WTC11 (cell line): ENCODE results near the gene RBM38.

ENCODE experiments used
- ATF1 ChIP-seq: sonication (generic); formaldehyde crosslinking; IDR thresholded peaks from 2 replicates; pipeline ENCODE4 v1.8.1; 2023; ENCODE audit warnings: mild to moderate bottlenecking, moderate library complexity, missing genetic modification reagents
- ATF2 ChIP-seq: sonication (generic); formaldehyde crosslinking; IDR thresholded peaks from 2 replicates; pipeline ENCODE4 v1.8.1; 2022; ENCODE audit warnings: low read depth, missing genetic modification reagents, borderline replicate concordance
- CBFB ChIP-seq: sonication (generic); formaldehyde crosslinking; IDR thresholded peaks from 2 replicates; pipeline ENCODE4 v1.8.1; 2022; ENCODE audit warnings: mild to moderate bottlenecking, low read depth, missing genetic modification reagents
- CREB1 ChIP-seq: sonication (generic); formaldehyde crosslinking; IDR thresholded peaks from 2 replicates; pipeline ENCODE4 v1.8.0; 2023; ENCODE audit warnings: mild to moderate bottlenecking, missing genetic modification reagents
- CTCF ChIP-seq: fragments of 200-600 bp; IDR thresholded peaks from 2 replicates; pipeline ENCODE4 v1.8.0; 2022; ENCODE audit warnings: antibody characterized with exemption
- ELF4 ChIP-seq: sonication (generic); formaldehyde crosslinking; IDR thresholded peaks from 2 replicates; pipeline ENCODE4 v1.8.1; 2022; ENCODE audit warnings: low read depth, mild to moderate bottlenecking, moderate library complexity, missing genetic modification reagents
- FOXJ3 ChIP-seq: sonication (generic); formaldehyde crosslinking; IDR thresholded peaks from 2 replicates; pipeline ENCODE4 v1.9.0; 2021; ENCODE audit warnings: missing genetic modification reagents, mild to moderate bottlenecking, borderline replicate concordance
- FOXP1 ChIP-seq: sonication (generic); formaldehyde crosslinking; IDR thresholded peaks from 2 replicates; pipeline ENCODE4 v1.8.0; 2022; ENCODE audit warnings: missing genetic modification reagents, mild to moderate bottlenecking, moderate library complexity, borderline replicate concordance
- MAX ChIP-seq: sonication (generic); formaldehyde crosslinking; IDR thresholded peaks from 2 replicates; pipeline ENCODE4 v1.8.0; 2022; ENCODE audit warnings: mild to moderate bottlenecking, missing genetic modification reagents
- NR1H2 ChIP-seq: sonication (generic); formaldehyde crosslinking; IDR thresholded peaks from 2 replicates; pipeline ENCODE4 v1.9.0; 2021; ENCODE audit warnings: mild to moderate bottlenecking, moderate library complexity, missing genetic modification reagents
- RELA ChIP-seq: sonication (generic); formaldehyde crosslinking; IDR thresholded peaks from 2 replicates; pipeline ENCODE4 v1.8.1; 2022; ENCODE audit warnings: missing genetic modification reagents, mild to moderate bottlenecking, borderline replicate concordance
- TF ChIP-seq, protein P1 (sequence below): sonication (generic); formaldehyde crosslinking; IDR thresholded peaks from 2 replicates; pipeline ENCODE4 v1.8.1; 2022; ENCODE audit warnings: low read depth, mild to moderate bottlenecking, moderate library complexity, missing genetic modification reagents, borderline replicate concordance
- TF ChIP-seq, protein P2 (sequence below): sonication (generic); formaldehyde crosslinking; conservative IDR thresholded peaks from 2 replicates; pipeline ENCODE4 v1.8.1; 2022; ENCODE audit warnings: mild to moderate bottlenecking, missing genetic modification reagents
- TF ChIP-seq, protein P3 (sequence below): sonication (generic); formaldehyde crosslinking; IDR thresholded peaks from 2 replicates; pipeline ENCODE4 v1.8.1; 2023; ENCODE audit warnings: mild to moderate bottlenecking, missing genetic modification reagents

GRCh38 chr20:57410398-57410920 is 19.3 kb downstream of the RBM38 start:
- TF ChIP-seq RELA = no peak
- no peak for TF ChIP-seq CBFB
- TF ChIP-seq, protein P1, sequence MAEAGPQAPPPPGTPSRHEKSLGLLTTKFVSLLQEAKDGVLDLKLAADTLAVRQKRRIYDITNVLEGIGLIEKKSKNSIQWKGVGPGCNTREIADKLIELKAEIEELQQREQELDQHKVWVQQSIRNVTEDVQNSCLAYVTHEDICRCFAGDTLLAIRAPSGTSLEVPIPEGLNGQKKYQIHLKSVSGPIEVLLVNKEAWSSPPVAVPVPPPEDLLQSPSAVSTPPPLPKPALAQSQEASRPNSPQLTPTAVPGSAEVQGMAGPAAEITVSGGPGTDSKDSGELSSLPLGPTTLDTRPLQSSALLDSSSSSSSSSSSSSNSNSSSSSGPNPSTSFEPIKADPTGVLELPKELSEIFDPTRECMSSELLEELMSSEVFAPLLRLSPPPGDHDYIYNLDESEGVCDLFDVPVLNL (CRISPR knock-in tag) = no peak
- TF ChIP-seq NR1H2 (CRISPR knock-in tag) = no peak
- no peak for TF ChIP-seq CTCF
- TF ChIP-seq FOXP1 (CRISPR knock-in tag) = no peak
- TF ChIP-seq, protein P2, sequence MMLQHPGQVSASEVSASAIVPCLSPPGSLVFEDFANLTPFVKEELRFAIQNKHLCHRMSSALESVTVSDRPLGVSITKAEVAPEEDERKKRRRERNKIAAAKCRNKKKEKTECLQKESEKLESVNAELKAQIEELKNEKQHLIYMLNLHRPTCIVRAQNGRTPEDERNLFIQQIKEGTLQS = no peak
- TF ChIP-seq, protein P3, sequence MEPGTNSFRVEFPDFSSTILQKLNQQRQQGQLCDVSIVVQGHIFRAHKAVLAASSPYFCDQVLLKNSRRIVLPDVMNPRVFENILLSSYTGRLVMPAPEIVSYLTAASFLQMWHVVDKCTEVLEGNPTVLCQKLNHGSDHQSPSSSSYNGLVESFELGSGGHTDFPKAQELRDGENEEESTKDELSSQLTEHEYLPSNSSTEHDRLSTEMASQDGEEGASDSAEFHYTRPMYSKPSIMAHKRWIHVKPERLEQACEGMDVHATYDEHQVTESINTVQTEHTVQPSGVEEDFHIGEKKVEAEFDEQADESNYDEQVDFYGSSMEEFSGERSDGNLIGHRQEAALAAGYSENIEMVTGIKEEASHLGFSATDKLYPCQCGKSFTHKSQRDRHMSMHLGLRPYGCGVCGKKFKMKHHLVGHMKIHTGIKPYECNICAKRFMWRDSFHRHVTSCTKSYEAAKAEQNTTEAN (CRISPR knock-in tag) = no peak
- TF ChIP-seq ATF2 (CRISPR knock-in tag) = no peak
- TF ChIP-seq ATF1 (CRISPR knock-in tag) = no peak
- no peak for TF ChIP-seq ELF4 (CRISPR knock-in tag)
- no peak for TF ChIP-seq MAX (CRISPR knock-in tag)
- TF ChIP-seq FOXJ3 (CRISPR knock-in tag) = no peak
- TF ChIP-seq CREB1 (CRISPR knock-in tag) = no peak
